Panc1 (cell line): ENCODE data around the gene OIP5. TPM values are rescaled to one million over a fixed set of nuclear protein-coding genes. Genes with fewer than 3 reads are reported as not detected.
"Not testable (repeated sequence)": the region's sequence is repeated elsewhere in the genome, so short reads cannot be mapped to it uniquely, and the experiment has no call there.

Experiments
- ATAC-seq: fragments of 200-7000 bp; cut with Tn5 transposase; 2 replicates; pipeline ENCODE4 v1.9.1; 2020; ENCODE audit warnings: mild to moderate bottlenecking, moderate library complexity
- BruUV-seq: library from RNA; stranded (reverse); fragments of 400-500 nt; replicated peaks from 2 replicates; lab custom pipeline; 2021; lab: Mats Ljungman, UMichigan
- CTCF ChIA-PET: fragments of 300-600 bp; sonication (Branson Sonifier 250); formaldehyde crosslinking; loops from one replicate; lab custom pipeline; 2022; ENCODE audit warnings: antibody characterized with exemption; lab: Charles Lee
- POLR2A ChIA-PET: fragments of 300-600 bp; sonication (Branson Sonifier 250); formaldehyde crosslinking; loops from one replicate; lab custom pipeline; 2022; ENCODE audit warnings: antibody characterized with exemption; lab: Charles Lee
- DNase-seq: peaks from one replicate; pipeline ENCODE4 v3.0.0-alpha.2; 2010; ENCODE audit warnings: low read depth, low spot score
- H3K27ac ChIP-seq: 2 replicates; pipeline ENCODE4 v1.5.1; 2011; ENCODE audit warnings: mild to moderate bottlenecking, low read length, inconsistent platforms
- H3K27me3 ChIP-seq: fragments of 200-500 bp; sonication (Bioruptor generic); 2 replicates; pipeline ENCODE4 v1.6.0; 2014; ENCODE audit warnings: low read length, inconsistent platforms; ENCODE audit not compliant: control insufficient read depth, insufficient read depth
- H3K36me3 ChIP-seq: fragments of 200-500 bp; sonication (Bioruptor generic); 2 replicates; pipeline ENCODE4 v1.5.1; 2014; ENCODE audit warnings: inconsistent platforms, mild to moderate bottlenecking, low read length, moderate library complexity; ENCODE audit not compliant: control insufficient read depth, insufficient read depth
- H3K4me1 ChIP-seq: 2 replicates; pipeline ENCODE4 v1.5.1; 2011; ENCODE audit warnings: inconsistent platforms, mild to moderate bottlenecking, low read length, moderate library complexity; ENCODE audit not compliant: control insufficient read depth, insufficient read depth
- H3K4me3 ChIP-seq, 2 experiments: 2 replicates each; pipeline ENCODE4 v1.5.1; 2011 to 2012; ENCODE audit warnings: low read depth in 2 of 2, low read length in 2 of 2, mild to moderate bottlenecking in 2 of 2, inconsistent platforms in 1 of 2, moderate library complexity in 1 of 2
- H3K9me3 ChIP-seq: fragments of 200-500 bp; sonication (Bioruptor generic); 2 replicates; pipeline ENCODE4 v1.5.1; 2014; ENCODE audit warnings: low read depth, mild to moderate bottlenecking, inconsistent platforms, low read length, moderate library complexity; ENCODE audit not compliant: control insufficient read depth, insufficient read depth
- POLR2AphosphoS5 ChIP-seq: IDR thresholded peaks from 2 replicates; pipeline ENCODE4 v1.6.1; 2012; ENCODE audit warnings: mild to moderate bottlenecking, low read depth, low read length, moderate library complexity
- SIN3A ChIP-seq: IDR thresholded peaks from 2 replicates; pipeline ENCODE4 v1.6.1; 2012; ENCODE audit warnings: low read depth, mild to moderate bottlenecking, low read length, moderate library complexity, borderline replicate concordance; ENCODE audit not compliant: insufficient read depth
- TCF7L2 ChIP-seq: IDR thresholded peaks from 2 replicates; pipeline ENCODE4 v1.6.1; 2011; ENCODE audit warnings: mild to moderate bottlenecking, low read depth, low read length, inconsistent platforms
- in situ Hi-C: cut with HindIII; loops from 2 replicates; pipeline ENCODE4 v1.10.0; 2016; ENCODE audit warnings: low sequenced_read_pairs, low pct_unique_long_range_greater_than_20kb
- intact Hi-C: fragments of 100-400 bp; cut with micrococcal nuclease; formaldehyde crosslinking; loops from one replicate; pipeline ENCODE4 v1.10.0; 2022; ENCODE audit not compliant: unreplicated experiment
- total RNA-seq: library from RNA; stranded (reverse); gene quantifications from one replicate; pipeline ENCODE4 v1.2.1, GENCODE V29; 2021; ENCODE audit not compliant: unreplicated experiment
- TF ChIP-seq, protein P1 (sequence below), 2 experiments: IDR thresholded peaks; 2 replicates each; pipeline ENCODE4 v1.6.1; 2011 to 2012; ENCODE audit warnings: low read depth in 2 of 2, control low read depth in 1 of 2, low read length in 1 of 2, mild to moderate bottlenecking in 1 of 2, moderate library complexity in 1 of 2; ENCODE audit not compliant: insufficient read depth in 1 of 2
- TF ChIP-seq, protein P2 (sequence below): fragments of 450-650 bp; IDR thresholded peaks from 2 replicates; pipeline ENCODE4 v1.5.1; 2017; ENCODE audit warnings: mild to moderate bottlenecking

OIP5 gene
- total RNA-seq, 1 experiment from 2014 or later, result 26.7 TPM

DNA sequence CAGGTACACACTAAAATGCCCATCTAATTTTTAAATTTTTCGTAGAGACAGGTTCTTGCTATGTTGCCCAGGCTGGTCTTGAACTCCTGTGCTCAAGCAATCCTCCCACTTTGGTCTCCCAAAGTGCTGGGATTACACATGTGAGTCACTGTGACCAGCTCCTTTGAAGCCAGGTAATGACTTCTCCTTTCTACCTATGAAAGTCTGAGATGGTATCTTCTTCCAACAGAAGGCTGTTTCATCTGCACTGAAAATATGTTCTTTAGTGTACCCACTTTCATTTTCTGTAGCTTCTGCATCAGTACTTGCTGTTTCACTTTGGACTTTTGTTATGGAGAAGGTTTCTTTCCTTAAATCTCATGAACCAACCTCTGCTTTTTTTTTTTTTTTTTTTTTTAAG lies 8.8 kb downstream of the OIP5 start:
- no TSS peak for BruUV-seq
- Histone ChIP-seq H3K9me3 (no peaks in the 10 kb centered on the region), H3K27ac (no peak overlapping the region), H3K4me3 (no peak overlapping the region), H3K27me3 (no peaks in the 10 kb centered on the region), H3K36me3 (peaks cover 2% of the 10 kb centered on the region; the same call in 1 of the 2 replicates), H3K4me1 (no peaks in the 10 kb centered on the region)
- in situ Hi-C loops (no loop called here), intact Hi-C loops (no loop called here)
- POLR2A ChIA-PET, result interaction anchor here (0.7 kb wide), 2 partner anchors 82 to 86 kb away, joined by 10 to 12 read pairs; no protein-coding TSS in a partner anchor
- TF ChIP-seq SIN3A (no peak), TCF7L2 (no peak), POLR2AphosphoS5 (no peak)
- TF ChIP-seq, protein P1, sequence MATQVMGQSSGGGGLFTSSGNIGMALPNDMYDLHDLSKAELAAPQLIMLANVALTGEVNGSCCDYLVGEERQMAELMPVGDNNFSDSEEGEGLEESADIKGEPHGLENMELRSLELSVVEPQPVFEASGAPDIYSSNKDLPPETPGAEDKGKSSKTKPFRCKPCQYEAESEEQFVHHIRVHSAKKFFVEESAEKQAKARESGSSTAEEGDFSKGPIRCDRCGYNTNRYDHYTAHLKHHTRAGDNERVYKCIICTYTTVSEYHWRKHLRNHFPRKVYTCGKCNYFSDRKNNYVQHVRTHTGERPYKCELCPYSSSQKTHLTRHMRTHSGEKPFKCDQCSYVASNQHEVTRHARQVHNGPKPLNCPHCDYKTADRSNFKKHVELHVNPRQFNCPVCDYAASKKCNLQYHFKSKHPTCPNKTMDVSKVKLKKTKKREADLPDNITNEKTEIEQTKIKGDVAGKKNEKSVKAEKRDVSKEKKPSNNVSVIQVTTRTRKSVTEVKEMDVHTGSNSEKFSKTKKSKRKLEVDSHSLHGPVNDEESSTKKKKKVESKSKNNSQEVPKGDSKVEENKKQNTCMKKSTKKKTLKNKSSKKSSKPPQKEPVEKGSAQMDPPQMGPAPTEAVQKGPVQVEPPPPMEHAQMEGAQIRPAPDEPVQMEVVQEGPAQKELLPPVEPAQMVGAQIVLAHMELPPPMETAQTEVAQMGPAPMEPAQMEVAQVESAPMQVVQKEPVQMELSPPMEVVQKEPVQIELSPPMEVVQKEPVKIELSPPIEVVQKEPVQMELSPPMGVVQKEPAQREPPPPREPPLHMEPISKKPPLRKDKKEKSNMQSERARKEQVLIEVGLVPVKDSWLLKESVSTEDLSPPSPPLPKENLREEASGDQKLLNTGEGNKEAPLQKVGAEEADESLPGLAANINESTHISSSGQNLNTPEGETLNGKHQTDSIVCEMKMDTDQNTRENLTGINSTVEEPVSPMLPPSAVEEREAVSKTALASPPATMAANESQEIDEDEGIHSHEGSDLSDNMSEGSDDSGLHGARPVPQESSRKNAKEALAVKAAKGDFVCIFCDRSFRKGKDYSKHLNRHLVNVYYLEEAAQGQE (IDR thresholded peaks at IDR 0.05; ENCODE audit: insufficient read depth in 1 of 2, low read depth in 2 of 2, low read length in 1 of 2), result no peak
- TF ChIP-seq, protein P2, sequence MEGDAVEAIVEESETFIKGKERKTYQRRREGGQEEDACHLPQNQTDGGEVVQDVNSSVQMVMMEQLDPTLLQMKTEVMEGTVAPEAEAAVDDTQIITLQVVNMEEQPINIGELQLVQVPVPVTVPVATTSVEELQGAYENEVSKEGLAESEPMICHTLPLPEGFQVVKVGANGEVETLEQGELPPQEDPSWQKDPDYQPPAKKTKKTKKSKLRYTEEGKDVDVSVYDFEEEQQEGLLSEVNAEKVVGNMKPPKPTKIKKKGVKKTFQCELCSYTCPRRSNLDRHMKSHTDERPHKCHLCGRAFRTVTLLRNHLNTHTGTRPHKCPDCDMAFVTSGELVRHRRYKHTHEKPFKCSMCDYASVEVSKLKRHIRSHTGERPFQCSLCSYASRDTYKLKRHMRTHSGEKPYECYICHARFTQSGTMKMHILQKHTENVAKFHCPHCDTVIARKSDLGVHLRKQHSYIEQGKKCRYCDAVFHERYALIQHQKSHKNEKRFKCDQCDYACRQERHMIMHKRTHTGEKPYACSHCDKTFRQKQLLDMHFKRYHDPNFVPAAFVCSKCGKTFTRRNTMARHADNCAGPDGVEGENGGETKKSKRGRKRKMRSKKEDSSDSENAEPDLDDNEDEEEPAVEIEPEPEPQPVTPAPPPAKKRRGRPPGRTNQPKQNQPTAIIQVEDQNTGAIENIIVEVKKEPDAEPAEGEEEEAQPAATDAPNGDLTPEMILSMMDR, result no peak
- CTCF ChIA-PET, result no interaction called here
- ATAC-seq (no peak), DNase-seq (no peak)

DNA sequence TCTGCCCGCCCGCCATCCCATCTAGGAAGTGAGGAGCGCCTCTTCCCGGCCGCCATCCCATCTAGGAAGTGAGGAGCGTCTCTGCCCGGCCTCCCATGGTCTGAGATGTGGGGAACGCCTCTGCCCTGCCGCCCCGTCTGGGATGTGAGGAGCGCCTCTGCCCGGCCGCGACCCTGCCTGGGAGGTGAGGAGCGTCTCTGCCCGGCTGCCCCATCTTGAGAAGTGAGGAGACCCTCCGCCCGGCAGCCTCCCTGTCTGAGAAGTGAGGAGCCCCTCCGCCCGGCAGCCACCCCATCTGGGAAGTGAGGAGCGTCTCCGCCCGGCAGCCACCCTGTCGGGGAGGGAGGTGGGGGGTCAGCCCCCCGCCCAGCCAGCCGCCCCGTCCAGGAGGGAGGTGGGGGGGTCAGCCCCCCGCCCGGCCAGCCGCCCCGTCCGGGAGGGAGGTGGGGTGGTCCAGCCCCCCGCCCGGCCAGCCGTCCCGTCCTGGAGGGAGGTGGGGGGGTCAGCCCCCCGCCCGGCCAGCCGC lies 11.5 kb downstream of the OIP5 start:
- intact Hi-C loops, H3K9me3 ChIP-seq, ATAC-seq, CTCF ChIA-PET, POLR2A ChIA-PET, H3K36me3 ChIP-seq, BruUV-seq, H3K4me1 ChIP-seq, DNase-seq, H3K27me3 ChIP-seq, in situ Hi-C loops, H3K4me3 ChIP-seq, H3K27ac ChIP-seq: not testable (repeated sequence)

DNA sequence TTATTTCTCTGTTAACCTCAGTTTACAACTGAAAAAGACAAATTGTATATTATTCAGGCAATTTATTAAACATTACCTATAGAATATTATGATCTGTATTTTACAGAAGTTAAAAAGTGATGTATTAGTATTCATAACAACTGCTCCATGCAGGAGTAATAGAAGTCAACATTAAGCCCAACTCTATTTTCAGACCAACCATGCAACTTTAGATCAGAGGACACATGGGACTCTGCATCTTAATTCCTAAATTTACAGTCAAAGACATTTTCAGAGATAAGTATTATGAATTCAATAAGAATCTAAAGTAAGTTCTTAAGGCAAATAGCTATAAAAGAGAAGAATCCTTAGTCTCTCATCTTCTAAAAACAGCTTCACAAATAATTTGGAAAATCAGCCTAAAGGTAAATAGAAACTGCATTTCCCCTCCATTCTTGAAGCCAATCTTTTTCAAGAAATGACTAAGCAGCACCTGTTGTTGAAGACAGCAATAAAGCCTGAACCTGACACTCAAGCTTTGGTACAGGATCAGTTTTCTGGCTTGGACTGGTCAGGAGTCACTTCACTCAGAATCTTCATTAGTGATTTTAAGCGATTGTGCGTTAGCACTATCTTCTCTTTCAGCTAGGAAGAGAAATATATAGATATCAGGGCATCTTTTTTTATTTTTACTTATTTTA lies 23.0 kb downstream of the OIP5 start:
- ChIA-PET POLR2A (no interaction called here), CTCF (no interaction called here)
- no peak overlapping the region for H3K4me3 ChIP-seq
- H3K36me3 ChIP-seq, result peaks cover 8% of the 10 kb centered on the region; the same call in 1 of the 2 replicates
- no peaks in the 10 kb centered on the region for H3K4me1 ChIP-seq
- intact Hi-C loops, result no loop called here
- no peak overlapping the region for H3K27ac ChIP-seq
- DNase-seq (no peak), ATAC-seq (no peak)
- TF ChIP-seq, protein P1 (IDR thresholded peaks at IDR 0.05; ENCODE audit: insufficient read depth in 1 of 2, low read depth in 2 of 2, low read length in 1 of 2), result no peak
- TF ChIP-seq SIN3A (no peak), TCF7L2 (no peak), POLR2AphosphoS5 (no peak)
- TF ChIP-seq, protein P2, result no peak
- H3K27me3 ChIP-seq, result no peaks in the 10 kb centered on the region
- BruUV-seq, result no TSS peak
- in situ Hi-C loops, result no loop called here
- no peaks in the 10 kb centered on the region for H3K9me3 ChIP-seq
